A549 (cell line): ENCODE measurements around the gene UBASH3B. TPM values are rescaled to one million over a fixed set of nuclear protein-coding genes. Genes with fewer than 3 reads are reported as not detected.

Source experiments
- ATAC-seq, 2 experiments: fragments of 200-7000 bp in 1 of 2; fragments of >200 bp in 1 of 2; cut with Nextera tagmentation in 1 of 2; cut with Tn5 transposase in 1 of 2; 3 replicates each; pipeline versions ENCODE4 v1.8.0 to v1.9.1; 2018 to 2020; ENCODE audit warnings: mild to moderate bottlenecking in 1 of 2, moderate library complexity in 1 of 2
- CTCF ChIA-PET: fragments of 300-600 bp; sonication (Branson Sonifier 250); formaldehyde crosslinking; extraction: SDS; loops from one replicate; lab custom pipeline; 2021; ENCODE audit warnings: antibody characterized with exemption, inconsistent platforms; lab: Yijun Ruan, JAX
- POLR2A ChIA-PET: fragments of 350-600 bp; formaldehyde crosslinking; extraction: SDS; loops from one replicate; lab custom pipeline; 2021; ENCODE audit warnings: antibody characterized with exemption, inconsistent platforms; lab: Yijun Ruan, JAX
- DNase-seq, 2 experiments: peaks; one replicate each; pipeline versions ENCODE4 v3.0.0 to v3.0.0-alpha.2; 2011 to 2016; ENCODE audit warnings: low read depth in 1 of 2, low spot score in 1 of 2
- FAIRE-seq: peaks from 2 replicates; lab custom pipeline; 2011; peaks lifted over from hg19 to GRCh38; lab: Jason Lieb, UNC
- H3K27ac ChIP-seq, 2 experiments: fragments of >200 bp; sonication (Bioruptor Twin); formaldehyde crosslinking; 3 replicates each; pipeline ENCODE4 v1.5.1; 2016 to 2017
- H3K4me1 ChIP-seq: fragments of >200 bp; sonication (Bioruptor Twin); formaldehyde crosslinking; 3 replicates; pipeline ENCODE4 v1.6.1; 2016
- H3K4me2 ChIP-seq: fragments of >200 bp; sonication (Bioruptor Twin); formaldehyde crosslinking; 3 replicates; pipeline ENCODE4 v1.6.1; 2016
- H3K4me3 ChIP-seq: fragments of >200 bp; sonication (Bioruptor Twin); formaldehyde crosslinking; 3 replicates; pipeline ENCODE4 v1.5.1; 2016
- H3K9me3 ChIP-seq: fragments of >200 bp; sonication (Bioruptor Twin); formaldehyde crosslinking; 3 replicates; pipeline ENCODE4 v1.6.1; 2016
- ATOH8 ChIP-seq: fragments of 250-450 bp; sonication (Bioruptor Pico); IDR thresholded peaks from 2 replicates; pipeline ENCODE4 v1.5.0; 2020; ENCODE audit warnings: low read depth, mild to moderate bottlenecking, moderate library complexity
- CBX2 ChIP-seq: fragments of 200-600 bp; sonication (generic); IDR thresholded peaks from 2 replicates; pipeline ENCODE4 v1.6.1; 2016; ENCODE audit warnings: low read depth, mild to moderate bottlenecking, borderline replicate concordance
- EHMT2 ChIP-seq: fragments of 200-600 bp; sonication (generic); IDR thresholded peaks from 2 replicates; pipeline ENCODE4 v1.6.1; 2016; ENCODE audit warnings: antibody characterized with exemption, low read depth, mild to moderate bottlenecking, moderate library complexity
- FOSL2 ChIP-seq, 2 experiments: fragments of 450-650 bp in 1 of 2; fragments of >200 bp in 1 of 2; sonication (Bioruptor Twin) in 1 of 2; formaldehyde crosslinking; IDR thresholded peaks; 2 replicates each; pipeline versions ENCODE4 v1.5.0 to v1.6.1; 2016 to 2020; ENCODE audit warnings: mild to moderate bottlenecking in 1 of 2, moderate library complexity in 1 of 2
- GATA3 ChIP-seq: IDR thresholded peaks from 2 replicates; pipeline ENCODE4 v1.6.1; 2012; ENCODE audit warnings: borderline replicate concordance
- HDAC2 ChIP-seq: fragments of 200-600 bp; sonication (generic); IDR thresholded peaks from 2 replicates; pipeline ENCODE4 v1.6.1; 2016
- HEYL ChIP-seq: fragments of 250-450 bp; sonication (Bioruptor Pico); IDR thresholded peaks from 2 replicates; pipeline ENCODE4 v1.8.0; 2021; ENCODE audit warnings: mild to moderate bottlenecking, moderate library complexity
- HOXA7 ChIP-seq: fragments of 250-450 bp; sonication (Bioruptor Pico); IDR thresholded peaks from 2 replicates; pipeline ENCODE4 v1.5.0; 2020; ENCODE audit warnings: mild to moderate bottlenecking, moderate library complexity
- HOXB5 ChIP-seq: fragments of 250-450 bp; sonication (Bioruptor Pico); IDR thresholded peaks from 2 replicates; pipeline ENCODE4 v1.5.0; 2020; ENCODE audit warnings: mild to moderate bottlenecking, moderate library complexity
- JUN ChIP-seq, 2 experiments: fragments of >200 bp; sonication (Bioruptor Twin); formaldehyde crosslinking; IDR thresholded peaks; 2 replicates in 1 of 2; 3 replicates in 1 of 2; pipeline ENCODE4 v1.6.1; 2016 to 2017
- JUNB ChIP-seq: fragments of >200 bp; sonication (Bioruptor Twin); formaldehyde crosslinking; IDR thresholded peaks from 2 replicates; pipeline ENCODE4 v1.6.1; 2016
- KDM1A ChIP-seq: fragments of 200-600 bp; sonication (generic); IDR thresholded peaks from 2 replicates; pipeline ENCODE4 v1.6.1; 2016; ENCODE audit warnings: low read depth, mild to moderate bottlenecking
- MAFK ChIP-seq: fragments of 450-650 bp; IDR thresholded peaks from 2 replicates; pipeline ENCODE4 v1.6.1; 2014; ENCODE audit not compliant: partially characterized antibody
- MYC ChIP-seq: IDR thresholded peaks from 2 replicates; pipeline ENCODE4 v1.6.1; 2012; ENCODE audit warnings: mild to moderate bottlenecking, inconsistent platforms, low read length, improper control_type of control experiment, borderline replicate concordance
- NPAS2 ChIP-seq: fragments of 250-450 bp; sonication (Bioruptor Pico); IDR thresholded peaks from 2 replicates; pipeline ENCODE4 v1.8.0; 2022; ENCODE audit warnings: mild to moderate bottlenecking, moderate library complexity, borderline replicate concordance
- POLR2AphosphoS2 ChIP-seq: conservative IDR thresholded peaks from 2 replicates; pipeline ENCODE4 v1.6.1; 2012; ENCODE audit warnings: low read length, improper control_type of control experiment, inconsistent platforms
- USF2 ChIP-seq: fragments of 450-650 bp; IDR thresholded peaks from 2 replicates; pipeline ENCODE4 v1.6.1; 2014; ENCODE audit warnings: antibody characterized with exemption
- ZC3H11A ChIP-seq: fragments of 450-650 bp; IDR thresholded peaks from 2 replicates; pipeline ENCODE4 v1.6.1; 2014; ENCODE audit warnings: antibody characterized with exemption, mild to moderate bottlenecking
- ZFP36 ChIP-seq: fragments of 450-650 bp; IDR thresholded peaks from 2 replicates; pipeline ENCODE4 v1.6.1; 2014; ENCODE audit warnings: borderline replicate concordance; ENCODE audit not compliant: partially characterized antibody
- WGBS: methylation state at CpG from one replicate; pipeline ENCODE4 v1.1.6; 2017; ENCODE audit errors: missing lambda C conversion rate; 5-methylcytosine and 5-hydroxymethylcytosine counted together
- polyA plus RNA-seq, 4 experiments: library from polyadenylated mRNA; depleted of rRNA in 3 of 4; stranded (reverse); fragments of >200 nt; fragmentation: RNase III in 1 of 4; extraction: RNeasy Plus Mini Kit Qiagen cat#74134 plus additional on column Dnase treatment in 1 of 4; gene quantifications; 2 replicates in 3 of 4; 3 replicates in 1 of 4; pipeline ENCODE4 v1.2.3, GENCODE V29; 2011 to 2017
- TF ChIP-seq, protein P1 (sequence below): IDR thresholded peaks from 2 replicates; pipeline ENCODE4 v1.6.1; 2012
- TF ChIP-seq, protein P2 (sequence below): fragments of >200 bp; sonication (Bioruptor Twin); formaldehyde crosslinking; IDR thresholded peaks from 2 replicates; pipeline ENCODE4 v1.6.1; 2016

Gene UBASH3B
- polyA plus RNA-seq, 2 of the 4 experiments (the other 2 are of a cell fraction) = 33.4 to 43.0 TPM

DNA sequence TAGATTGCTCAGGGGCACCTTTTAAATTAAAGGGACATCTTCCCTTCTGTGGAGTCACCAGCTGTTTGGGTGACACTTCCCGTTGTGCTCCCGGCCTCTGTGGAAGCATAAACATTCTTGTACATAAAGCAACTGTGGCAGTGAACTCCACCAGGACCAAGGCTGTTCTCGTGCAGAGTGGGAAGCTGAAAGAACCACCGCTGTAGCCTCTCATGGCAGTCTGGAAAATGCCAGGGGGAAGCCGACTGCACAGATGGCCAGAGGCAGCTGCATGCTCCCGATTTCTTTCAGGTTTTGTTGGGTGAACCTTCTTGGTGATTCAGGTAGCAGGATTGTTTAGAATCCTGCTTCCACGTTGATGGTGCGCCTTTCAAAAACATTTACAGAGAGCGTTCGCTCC, 10.3 kb downstream of the UBASH3B start:
- ChIA-PET CTCF (interaction anchor here (1.4 to 2.1 kb wide), 2 partner anchors 37 to 116 kb away, joined by 4 to 5 read pairs; no protein-coding TSS in a partner anchor), POLR2A (no interaction called here)
- H3K4me3 ChIP-seq = no peak overlapping the region
- no peak for DNase-seq
- FAIRE-seq = no peak
- WGBS = 65% methylated on average over 7 of the region's 10 CpGs
- H3K4me1 ChIP-seq = peaks cover 76% of the 10 kb centered on the region
- ATAC-seq = no peak
- no peak for TF ChIP-seq GATA3
- TF ChIP-seq EHMT2 = no peak
- TF ChIP-seq USF2 = no peak
- no peak for TF ChIP-seq ZFP36
- TF ChIP-seq ZC3H11A = no peak
- TF ChIP-seq MYC = no peak
- TF ChIP-seq JUN (IDR thresholded peaks at IDR 0.05) = no peak
- TF ChIP-seq, protein P1, sequence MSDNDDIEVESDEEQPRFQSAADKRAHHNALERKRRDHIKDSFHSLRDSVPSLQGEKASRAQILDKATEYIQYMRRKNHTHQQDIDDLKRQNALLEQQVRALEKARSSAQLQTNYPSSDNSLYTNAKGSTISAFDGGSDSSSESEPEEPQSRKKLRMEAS = no peak
- no peak for TF ChIP-seq HOXA7 (CRISPR knock-in tag)
- no peak for TF ChIP-seq NPAS2
- TF ChIP-seq JUNB = no peak
- TF ChIP-seq, protein P2, sequence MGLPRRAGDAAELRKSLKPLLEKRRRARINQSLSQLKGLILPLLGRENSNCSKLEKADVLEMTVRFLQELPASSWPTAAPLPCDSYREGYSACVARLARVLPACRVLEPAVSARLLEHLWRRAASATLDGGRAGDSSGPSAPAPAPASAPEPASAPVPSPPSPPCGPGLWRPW = no peak
- TF ChIP-seq ATOH8 (CRISPR knock-in tag) = no peak
- no peak for TF ChIP-seq HEYL
- no peak for TF ChIP-seq HDAC2
- no peak for TF ChIP-seq CBX2
- no peak for TF ChIP-seq MAFK
- H3K4me2 ChIP-seq = peak overlapping the region; percentile 32; the same call in 1 of the 3 replicates
- peaks cover 5% of the 10 kb centered on the region; the same call in 1 of the 3 replicates for H3K9me3 ChIP-seq
- H3K27ac ChIP-seq = peak overlapping the region; percentile 33 to 59; a peak in 4 of 6 replicates

- DNase-seq (no peak), ATAC-seq (no peak)
- peaks cover 5% of the 10 kb centered on the region; the same call in 1 of the 3 replicates for H3K9me3 ChIP-seq
- TF ChIP-seq ATOH8 (CRISPR knock-in tag) = no peak
- TF ChIP-seq POLR2AphosphoS2 = no peak
- TF ChIP-seq HEYL = no peak
- TF ChIP-seq, all 56 proteins: peak for 0
- H3K4me3 ChIP-seq = no peak overlapping the region
- H3K4me2 ChIP-seq = no peak overlapping the region
- H3K27ac ChIP-seq = no peak overlapping the region; a peak in 1 of 6 replicates
- ChIA-PET CTCF (interaction anchor here (0.9 kb wide), 1 partner anchor 45 kb away, joined by 4 read pairs; no protein-coding TSS in a partner anchor), POLR2A (interaction anchor here (0.7 kb wide), 1 partner anchor 10 kb away, joined by 4 read pairs; no protein-coding TSS in a partner anchor)
- peaks cover 76% of the 10 kb centered on the region for H3K4me1 ChIP-seq
- no peak for FAIRE-seq
Measured at GRCh38 chr11:122666743-122667142, 11.2 kb downstream of the UBASH3B start.

GRCh38 chr11:122668562-122669090, 13.1 kb downstream of the UBASH3B start:
- Histone ChIP-seq H3K4me2 (peak overlapping the region; percentile 68), H3K4me1 (peaks cover 86% of the 10 kb centered on the region), H3K9me3 (peaks cover 5% of the 10 kb centered on the region; the same call in 1 of the 3 replicates), H3K27ac (peak overlapping the region; percentile 75 to 78), H3K4me3 (no peak overlapping the region; the same call in 2 of the 3 replicates)
- ATAC-seq = no peak
- WGBS = 29% methylated on average over 6 of the region's 6 CpGs
- CTCF ChIA-PET = interaction anchor here (1.1 to 3.2 kb wide), 4 partner anchors 9 to 113 kb away, joined by 4 to 15 read pairs (median 8); no protein-coding TSS in a partner anchor
- peak; percentile 35 to 60 for DNase-seq
- TF ChIP-seq JUNB (peak; percentile 56; the same call in 1 of the 2 replicates), HOXB5 (CRISPR knock-in tag) (no peak), HEYL (no peak), FOSL2 (IDR thresholded peaks at IDR 0.05) (peak; percentile 53; the same call in 1 of the 2 replicates), FOSL2 (CRISPR knock-in tag; IDR thresholded peaks at IDR 0.05) (peak; percentile 67), KDM1A (no peak)
- TF ChIP-seq, protein P1 = peak; percentile 44; the same call in 1 of the 2 replicates
- FAIRE-seq = no peak
- POLR2A ChIA-PET = no interaction called here
